Lower lobe of right lung (tissue), 2 donors: ENCODE results near the gene RLIM. TPM values are rescaled to one million over a fixed set of nuclear protein-coding genes. Genes with fewer than 3 reads are reported as not detected.
A peak's percentile ranks its signal among the peaks of the same experiment; 100 is the strongest.
"Not testable (repeated sequence)": the region's sequence is repeated elsewhere in the genome, so short reads cannot be mapped to it uniquely, and the experiment has no call there.

Experiments used
- ATAC-seq, 2 donors: fragments of 200-7000 bp; cut with Tn5 transposase; one replicate each; pipeline ENCODE4 v1.9.1; 2020 to 2022; ENCODE audit warnings: mild to moderate bottlenecking in 2 of 2, moderate library complexity in 2 of 2
- DNase-seq: peaks from one replicate; pipeline ENCODE4 v3.0.0-alpha.2; 2020
- H3K27ac ChIP-seq: fragments of 200-600 bp; one replicate; pipeline ENCODE4 v1.8.0; 2022
- H3K27me3 ChIP-seq: fragments of 200-600 bp; one replicate; pipeline ENCODE4 v1.8.0; 2022; ENCODE audit warnings: low read depth
- H3K36me3 ChIP-seq: fragments of 200-600 bp; one replicate; pipeline ENCODE4 v1.8.0; 2022; ENCODE audit warnings: mild to moderate bottlenecking
- H3K4me1 ChIP-seq: fragments of 200-600 bp; one replicate; pipeline ENCODE4 v1.8.0; 2022
- H3K4me3 ChIP-seq: fragments of 200-600 bp; one replicate; pipeline ENCODE4 v1.8.0; 2022; ENCODE audit warnings: mild to moderate bottlenecking
- H3K9me3 ChIP-seq: fragments of 200-600 bp; one replicate; pipeline ENCODE4 v1.8.0; 2022
- intact Hi-C: fragments of 100-400 bp; cut with DNase I; formaldehyde crosslinking; loops from one replicate; pipeline ENCODE4 v1.11.0; 2022
- long read RNA-seq: library from polyadenylated mRNA; unstranded; transcript quantifications from one replicate; pipeline ENCODE4 v2.0.0, GENCODE V29; 2021
- total RNA-seq: library from RNA; stranded (reverse); fragmentation: NEBNext Ultra II Directional; extraction: Animal tissue kit (Norgen Biotek cat#: 25700); gene quantifications from one replicate; pipeline ENCODE4 v1.2.1, GENCODE V29; 2021
- TF ChIP-seq, protein P1 (sequence below): fragments of 200-600 bp; IDR thresholded peaks from one replicate; pipeline ENCODE4 v1.8.0; 2022; ENCODE audit warnings: antibody characterized with exemption, mild to moderate bottlenecking
- donor health status: DM: no; HTN: yes; CAD: no; lungs with severe emphysema.

The RLIM gene, protein sequence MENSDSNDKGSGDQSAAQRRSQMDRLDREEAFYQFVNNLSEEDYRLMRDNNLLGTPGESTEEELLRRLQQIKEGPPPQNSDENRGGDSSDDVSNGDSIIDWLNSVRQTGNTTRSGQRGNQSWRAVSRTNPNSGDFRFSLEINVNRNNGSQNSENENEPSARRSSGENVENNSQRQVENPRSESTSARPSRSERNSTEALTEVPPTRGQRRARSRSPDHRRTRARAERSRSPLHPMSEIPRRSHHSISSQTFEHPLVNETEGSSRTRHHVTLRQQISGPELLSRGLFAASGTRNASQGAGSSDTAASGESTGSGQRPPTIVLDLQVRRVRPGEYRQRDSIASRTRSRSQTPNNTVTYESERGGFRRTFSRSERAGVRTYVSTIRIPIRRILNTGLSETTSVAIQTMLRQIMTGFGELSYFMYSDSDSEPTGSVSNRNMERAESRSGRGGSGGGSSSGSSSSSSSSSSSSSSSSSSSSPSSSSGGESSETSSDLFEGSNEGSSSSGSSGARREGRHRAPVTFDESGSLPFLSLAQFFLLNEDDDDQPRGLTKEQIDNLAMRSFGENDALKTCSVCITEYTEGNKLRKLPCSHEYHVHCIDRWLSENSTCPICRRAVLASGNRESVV
- 31.7 TPM for total RNA-seq
- long read RNA-seq, full-length matches to known transcripts = 8 of 17 reads
- long read RNA-seq, partial matches to known transcripts = 0 of 17 reads
- long read RNA-seq, other reads (novel, unspliced or antisense) = 9 of 17 reads

DNA sequence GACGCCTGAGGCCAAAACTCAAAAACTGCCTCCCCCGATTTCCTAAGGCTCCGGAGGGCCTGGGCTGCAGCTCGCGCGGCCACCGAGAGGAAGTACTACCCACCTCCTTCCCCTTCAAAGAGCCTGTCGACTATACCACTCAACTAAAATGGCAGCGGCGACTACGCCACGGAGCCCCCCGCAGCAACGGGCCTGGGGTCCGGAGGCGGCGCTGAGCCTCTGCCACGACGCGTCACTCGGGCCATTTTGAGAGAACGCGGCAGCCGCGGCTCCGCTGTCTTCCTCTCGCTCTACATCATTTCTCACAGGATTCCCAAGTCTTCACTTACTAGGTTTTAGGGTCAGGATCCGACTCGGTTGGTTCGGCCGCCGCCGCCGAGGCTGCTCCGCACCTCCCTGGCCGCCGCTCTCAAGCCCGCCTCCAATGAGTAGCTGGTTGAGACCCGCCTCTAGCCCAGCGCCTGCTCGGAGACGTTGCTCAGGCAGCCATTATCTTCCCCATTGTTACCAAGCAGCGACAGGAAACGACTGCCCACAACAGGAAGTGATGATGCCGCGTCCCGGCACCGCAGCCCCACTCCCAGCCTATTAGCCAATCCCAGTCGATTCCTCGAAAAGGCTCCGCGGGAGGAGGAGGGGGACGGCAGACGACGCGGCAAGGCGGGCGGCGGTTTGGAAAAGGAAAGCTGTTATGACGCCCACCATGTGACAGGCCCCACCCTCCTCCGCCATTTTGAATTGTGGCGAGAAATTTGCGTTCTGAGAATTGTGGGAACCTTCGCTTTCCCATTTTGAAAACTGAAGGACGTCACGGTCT is at the start of gene RLIM:
TSS of gene RLIM (minus strand) at position 532 of the 817 bp plus-strand sequence. CDS start 18,647 bp downstream, outside the sequence.
- intact Hi-C loops = no loop called here
- peak; percentile 95 for DNase-seq
- no peaks in the 10 kb centered on the region for H3K27me3 ChIP-seq
- peak within 1 kb of the TSS; percentile 70 for H3K4me3 ChIP-seq
- TF ChIP-seq, protein P1, sequence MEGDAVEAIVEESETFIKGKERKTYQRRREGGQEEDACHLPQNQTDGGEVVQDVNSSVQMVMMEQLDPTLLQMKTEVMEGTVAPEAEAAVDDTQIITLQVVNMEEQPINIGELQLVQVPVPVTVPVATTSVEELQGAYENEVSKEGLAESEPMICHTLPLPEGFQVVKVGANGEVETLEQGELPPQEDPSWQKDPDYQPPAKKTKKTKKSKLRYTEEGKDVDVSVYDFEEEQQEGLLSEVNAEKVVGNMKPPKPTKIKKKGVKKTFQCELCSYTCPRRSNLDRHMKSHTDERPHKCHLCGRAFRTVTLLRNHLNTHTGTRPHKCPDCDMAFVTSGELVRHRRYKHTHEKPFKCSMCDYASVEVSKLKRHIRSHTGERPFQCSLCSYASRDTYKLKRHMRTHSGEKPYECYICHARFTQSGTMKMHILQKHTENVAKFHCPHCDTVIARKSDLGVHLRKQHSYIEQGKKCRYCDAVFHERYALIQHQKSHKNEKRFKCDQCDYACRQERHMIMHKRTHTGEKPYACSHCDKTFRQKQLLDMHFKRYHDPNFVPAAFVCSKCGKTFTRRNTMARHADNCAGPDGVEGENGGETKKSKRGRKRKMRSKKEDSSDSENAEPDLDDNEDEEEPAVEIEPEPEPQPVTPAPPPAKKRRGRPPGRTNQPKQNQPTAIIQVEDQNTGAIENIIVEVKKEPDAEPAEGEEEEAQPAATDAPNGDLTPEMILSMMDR = no peak
- peaks cover 6% of the 10 kb centered on the region for H3K36me3 ChIP-seq
- H3K27ac ChIP-seq = peak within 1 kb of the TSS; percentile 100
- H3K4me1 ChIP-seq = peaks cover 4% of the 10 kb centered on the region
- peak; percentile 99 to 100 for ATAC-seq
- H3K9me3 ChIP-seq = no peaks in the 10 kb centered on the region

DNA sequence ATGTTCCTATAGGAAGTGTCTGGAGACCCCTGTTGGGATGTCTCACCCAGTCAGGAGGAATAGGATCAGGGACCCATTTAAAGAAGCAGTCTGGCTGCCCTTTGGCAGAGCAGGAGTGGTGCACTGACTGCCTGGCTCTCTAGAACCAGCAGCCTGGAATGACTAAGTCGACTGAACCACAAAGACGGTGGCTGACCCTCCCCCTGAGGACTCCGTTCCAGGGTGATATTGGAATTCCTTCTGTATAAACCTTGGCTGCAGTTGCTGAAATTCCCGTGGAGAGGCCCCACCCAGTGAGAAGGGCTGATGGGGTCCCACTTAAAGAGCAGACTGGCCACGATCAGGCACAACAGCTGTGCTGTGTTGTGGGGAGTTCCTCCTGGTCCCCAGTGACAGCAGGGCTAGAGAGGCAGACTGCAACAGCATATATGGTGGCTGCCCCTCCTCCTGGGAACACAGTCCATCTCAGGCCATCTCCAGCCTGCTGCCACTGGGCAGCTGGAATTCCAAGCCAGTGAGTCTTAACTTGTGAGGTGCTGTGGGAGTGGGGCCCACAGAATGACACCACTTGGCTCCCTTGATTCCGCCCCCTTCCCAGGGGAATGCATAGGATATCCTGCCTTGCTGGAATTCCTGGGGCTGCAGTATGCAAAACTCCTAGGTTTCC is 41.8 kb upstream of the RLIM start:
- TF ChIP-seq, protein P1 = no peak
- DNase-seq = no peak
- no peaks in the 10 kb centered on the region for H3K9me3 ChIP-seq
- H3K4me3 ChIP-seq = no peak overlapping the region
- no peak for ATAC-seq
- H3K27ac ChIP-seq = no peak overlapping the region
- intact Hi-C loops = no loop called here
- H3K4me1 ChIP-seq = no peaks in the 10 kb centered on the region
- no peaks in the 10 kb centered on the region for H3K36me3 ChIP-seq
- no peaks in the 10 kb centered on the region for H3K27me3 ChIP-seq

DNA sequence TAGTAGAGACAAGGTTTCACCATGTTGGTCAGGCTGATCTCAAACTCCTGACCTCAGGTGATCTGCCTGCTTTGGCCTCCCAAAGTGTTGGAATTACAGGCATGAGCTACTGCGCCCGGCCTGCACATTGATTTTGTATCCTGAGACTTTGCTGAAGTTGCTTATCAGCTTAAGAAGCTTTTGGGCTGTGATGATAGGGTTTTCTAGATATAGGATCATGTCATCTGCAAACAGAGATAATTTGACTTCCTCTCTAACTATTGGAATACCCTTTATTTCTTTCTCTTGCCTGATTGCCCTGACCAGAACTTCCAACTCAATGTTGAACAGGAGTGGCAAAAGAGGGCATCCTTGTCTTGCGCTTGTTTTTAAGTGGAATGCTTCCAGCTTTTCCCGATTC is 40.5 kb upstream of the RLIM start:
- H3K4me3 ChIP-seq, H3K9me3 ChIP-seq, DNase-seq, ATAC-seq, intact Hi-C loops, H3K4me1 ChIP-seq, H3K27ac ChIP-seq, H3K36me3 ChIP-seq, H3K27me3 ChIP-seq: not testable (repeated sequence)

DNA sequence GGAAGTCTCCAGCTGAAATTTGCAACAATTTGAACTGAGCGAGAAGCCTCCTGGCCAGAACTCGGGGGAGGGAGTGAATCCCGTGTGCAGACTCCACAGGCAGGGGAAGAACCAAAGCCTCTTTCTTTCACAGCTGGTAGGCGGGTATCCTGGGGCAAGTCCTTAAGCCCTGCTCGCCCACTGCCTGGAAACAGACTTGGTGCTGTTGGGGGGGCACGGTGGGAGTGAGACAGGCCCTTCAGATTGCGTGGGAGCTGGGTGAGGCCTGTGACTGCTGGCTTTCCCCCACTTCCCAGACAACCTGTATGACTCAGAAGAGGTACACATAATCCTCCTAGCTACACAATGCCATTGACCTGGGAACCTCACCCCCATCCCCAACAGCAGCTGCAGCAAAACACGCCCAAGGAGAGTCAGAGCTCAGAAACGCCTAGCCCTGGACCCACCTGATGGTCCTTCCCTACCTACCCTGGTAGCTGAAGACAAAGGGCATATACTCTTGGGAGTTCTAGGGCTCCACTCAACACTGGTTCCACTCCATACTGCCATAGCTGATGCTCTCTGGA is 22.4 kb upstream of the RLIM start:
- H3K27me3 ChIP-seq = no peaks in the 10 kb centered on the region
- no peak for ATAC-seq

More for the DNA sequence above, 22.4 kb upstream of the RLIM start:
- H3K27ac ChIP-seq = no peak overlapping the region
- H3K36me3 ChIP-seq = no peaks in the 10 kb centered on the region
- H3K4me1 ChIP-seq = no peaks in the 10 kb centered on the region
- H3K4me3 ChIP-seq = no peak overlapping the region
- TF ChIP-seq, protein P1 = no peak
- DNase-seq = no peak
- intact Hi-C loops = no loop called here
- H3K9me3 ChIP-seq = no peaks in the 10 kb centered on the region
